Measurements from ENCODE around the gene SRGAP1.

The SRGAP1 gene

DNA sequence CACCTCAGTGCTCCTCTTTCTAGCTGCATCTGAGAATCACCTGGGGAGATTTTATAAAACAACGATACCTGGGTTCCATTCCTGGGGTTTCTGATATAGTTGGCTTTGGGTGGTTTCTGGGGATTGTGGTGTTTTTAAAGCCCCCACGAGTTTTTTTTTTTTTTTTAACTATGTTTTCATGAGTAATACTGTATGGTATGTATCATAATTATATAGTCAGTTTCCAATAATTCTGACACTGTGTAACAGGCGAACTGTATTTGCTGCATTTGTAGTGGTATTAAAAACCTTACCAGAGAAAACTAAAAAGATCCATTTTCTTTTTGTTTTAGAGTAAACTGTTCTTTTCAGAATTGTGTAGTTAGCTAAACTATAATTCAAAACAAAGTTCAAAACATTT, 84.9 kb downstream of the SRGAP1 start:
- Histone ChIP-seq H3K27ac (ENCODE audit: low read length) (no peak overlapping the region), H3K79me2 (ENCODE audit: low read length) (no peaks in the 10 kb centered on the region), H3K36me3 (replicated peaks; ENCODE audit: insufficient read depth, low read length) (no peaks in the 10 kb centered on the region), H3K4me3 (ENCODE audit: low read length) (no peak overlapping the region), H3K9me3 (replicated peaks; ENCODE audit: insufficient read depth, low read length) (no peaks in the 10 kb centered on the region), H4K20me1 (ENCODE audit: insufficient read depth, low read length) (no peaks in the 10 kb centered on the region), H3K4me1 (ENCODE audit: low read length) (no peaks in the 10 kb centered on the region), H3K9me2 (replicated peaks; ENCODE audit: insufficient read depth, low read length) (no peaks in the 10 kb centered on the region), H3K9ac (ENCODE audit: low read length) (no peak overlapping the region), H3K27me3 (replicated peaks; ENCODE audit: insufficient read depth, low read length) (no peaks in the 10 kb centered on the region), H3F3A (ENCODE audit: insufficient read depth, low read length) (no peaks in the 10 kb centered on the region), H2AFZ (ENCODE audit: low read length) (no peak overlapping the region), H3K4me2 (ENCODE audit: low read depth, low read length) (no peak overlapping the region)
- TF ChIP-seq EZH2 (optimal IDR thresholded peaks at IDR 0.05; ENCODE audit: low read depth, low read length): no peak
- TF ChIP-seq, protein P1, sequence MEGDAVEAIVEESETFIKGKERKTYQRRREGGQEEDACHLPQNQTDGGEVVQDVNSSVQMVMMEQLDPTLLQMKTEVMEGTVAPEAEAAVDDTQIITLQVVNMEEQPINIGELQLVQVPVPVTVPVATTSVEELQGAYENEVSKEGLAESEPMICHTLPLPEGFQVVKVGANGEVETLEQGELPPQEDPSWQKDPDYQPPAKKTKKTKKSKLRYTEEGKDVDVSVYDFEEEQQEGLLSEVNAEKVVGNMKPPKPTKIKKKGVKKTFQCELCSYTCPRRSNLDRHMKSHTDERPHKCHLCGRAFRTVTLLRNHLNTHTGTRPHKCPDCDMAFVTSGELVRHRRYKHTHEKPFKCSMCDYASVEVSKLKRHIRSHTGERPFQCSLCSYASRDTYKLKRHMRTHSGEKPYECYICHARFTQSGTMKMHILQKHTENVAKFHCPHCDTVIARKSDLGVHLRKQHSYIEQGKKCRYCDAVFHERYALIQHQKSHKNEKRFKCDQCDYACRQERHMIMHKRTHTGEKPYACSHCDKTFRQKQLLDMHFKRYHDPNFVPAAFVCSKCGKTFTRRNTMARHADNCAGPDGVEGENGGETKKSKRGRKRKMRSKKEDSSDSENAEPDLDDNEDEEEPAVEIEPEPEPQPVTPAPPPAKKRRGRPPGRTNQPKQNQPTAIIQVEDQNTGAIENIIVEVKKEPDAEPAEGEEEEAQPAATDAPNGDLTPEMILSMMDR (IDR thresholded peaks at IDR 0.05; ENCODE audit: low read length): no peak
- no peak for TF ChIP-seq EZH2phosphoT487 (IDR thresholded peaks at IDR 0.05; ENCODE audit: low read length)
- no peak for DNase-seq

DNA sequence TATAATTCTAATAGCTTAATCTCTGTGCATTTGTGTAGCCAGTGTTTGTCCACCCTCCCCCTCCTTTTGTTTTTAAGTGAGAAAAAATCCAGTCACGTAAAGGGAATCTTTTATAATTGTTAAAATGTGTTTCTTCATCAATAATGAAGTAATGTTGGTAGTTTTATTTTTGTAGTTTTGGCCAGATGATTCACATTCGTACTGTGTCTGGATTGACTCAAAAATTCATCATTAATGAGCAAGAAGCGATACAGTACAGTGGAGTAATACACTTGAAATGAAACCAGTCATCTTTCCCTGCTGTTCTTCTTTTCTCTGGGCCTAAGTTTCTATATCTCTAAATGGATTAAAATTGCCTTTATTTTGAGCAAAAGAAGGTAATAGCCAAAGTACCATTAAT, 86.5 kb downstream of the SRGAP1 start:
- Histone ChIP-seq H3K27ac (ENCODE audit: low read length) (no peak overlapping the region), H3K36me3 (replicated peaks; ENCODE audit: insufficient read depth, low read length) (no peaks in the 10 kb centered on the region), H3K4me3 (ENCODE audit: low read length) (no peak overlapping the region), H3F3A (ENCODE audit: insufficient read depth, low read length) (no peaks in the 10 kb centered on the region), H3K9me2 (replicated peaks; ENCODE audit: insufficient read depth, low read length) (no peaks in the 10 kb centered on the region), H3K79me2 (ENCODE audit: low read length) (no peaks in the 10 kb centered on the region), H4K20me1 (ENCODE audit: insufficient read depth, low read length) (no peaks in the 10 kb centered on the region), H3K4me1 (ENCODE audit: low read length) (no peaks in the 10 kb centered on the region), H3K4me2 (ENCODE audit: low read depth, low read length) (no peak overlapping the region), H3K27me3 (replicated peaks; ENCODE audit: insufficient read depth, low read length) (no peaks in the 10 kb centered on the region), H3K9me3 (replicated peaks; ENCODE audit: insufficient read depth, low read length) (no peaks in the 10 kb centered on the region), H3K9ac (ENCODE audit: low read length) (no peak overlapping the region), H2AFZ (ENCODE audit: low read length) (no peak overlapping the region)
- TF ChIP-seq EZH2 (optimal IDR thresholded peaks at IDR 0.05; ENCODE audit: low read depth, low read length): no peak
- TF ChIP-seq, protein P1 (IDR thresholded peaks at IDR 0.05; ENCODE audit: low read length): no peak
- TF ChIP-seq EZH2phosphoT487 (IDR thresholded peaks at IDR 0.05; ENCODE audit: low read length): no peak
- no peak for DNase-seq

DNA sequence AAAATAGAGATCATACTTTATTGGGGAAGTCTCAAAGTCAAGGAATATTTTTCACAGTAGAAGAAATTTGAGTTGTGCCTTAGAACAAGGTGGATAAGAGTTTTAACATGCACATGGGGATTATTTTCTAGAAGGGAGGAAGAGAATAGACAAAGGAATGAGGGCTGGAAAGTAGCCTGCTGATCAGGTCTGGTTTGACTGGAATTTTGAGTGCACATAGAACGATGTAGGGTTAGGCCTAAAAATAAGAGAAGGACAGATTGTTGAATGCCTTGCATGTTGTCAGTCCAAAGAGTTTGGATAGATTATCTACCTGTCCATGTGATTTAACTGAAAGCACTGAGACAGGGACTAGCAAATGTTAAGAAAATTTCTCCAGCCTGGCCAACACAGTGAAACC, 87.2 kb downstream of the SRGAP1 start:
- Histone ChIP-seq H3K27ac (ENCODE audit: low read length) (no peak overlapping the region), H2AFZ (ENCODE audit: low read length) (no peak overlapping the region), H3K9me2 (replicated peaks; ENCODE audit: insufficient read depth, low read length) (no peaks in the 10 kb centered on the region), H3F3A (ENCODE audit: insufficient read depth, low read length) (no peaks in the 10 kb centered on the region), H4K20me1 (ENCODE audit: insufficient read depth, low read length) (no peaks in the 10 kb centered on the region), H3K9me3 (replicated peaks; ENCODE audit: insufficient read depth, low read length) (no peaks in the 10 kb centered on the region), H3K79me2 (ENCODE audit: low read length) (no peaks in the 10 kb centered on the region), H3K4me3 (ENCODE audit: low read length) (no peak overlapping the region), H3K4me1 (ENCODE audit: low read length) (no peaks in the 10 kb centered on the region), H3K9ac (ENCODE audit: low read length) (no peak overlapping the region), H3K27me3 (replicated peaks; ENCODE audit: insufficient read depth, low read length) (no peaks in the 10 kb centered on the region), H3K36me3 (replicated peaks; ENCODE audit: insufficient read depth, low read length) (no peaks in the 10 kb centered on the region), H3K4me2 (ENCODE audit: low read depth, low read length) (no peak overlapping the region)
- TF ChIP-seq, protein P1 (IDR thresholded peaks at IDR 0.05; ENCODE audit: low read length): no peak
- TF ChIP-seq EZH2 (optimal IDR thresholded peaks at IDR 0.05; ENCODE audit: low read depth, low read length) (no peak), EZH2phosphoT487 (IDR thresholded peaks at IDR 0.05; ENCODE audit: low read length) (no peak)
- DNase-seq: no peak
